SIG-M5 (cell line): ENCODE measurements around the gene KREMEN2.
"Not testable (repeated sequence)": the region's sequence is repeated elsewhere in the genome, so short reads cannot be mapped to it uniquely, and the experiment has no call there.

Source experiments
- DNase-seq: peaks from one replicate; lab custom pipeline; 2025; lab: John Stamatoyannopoulos, UW

The KREMEN2 gene

DNA sequence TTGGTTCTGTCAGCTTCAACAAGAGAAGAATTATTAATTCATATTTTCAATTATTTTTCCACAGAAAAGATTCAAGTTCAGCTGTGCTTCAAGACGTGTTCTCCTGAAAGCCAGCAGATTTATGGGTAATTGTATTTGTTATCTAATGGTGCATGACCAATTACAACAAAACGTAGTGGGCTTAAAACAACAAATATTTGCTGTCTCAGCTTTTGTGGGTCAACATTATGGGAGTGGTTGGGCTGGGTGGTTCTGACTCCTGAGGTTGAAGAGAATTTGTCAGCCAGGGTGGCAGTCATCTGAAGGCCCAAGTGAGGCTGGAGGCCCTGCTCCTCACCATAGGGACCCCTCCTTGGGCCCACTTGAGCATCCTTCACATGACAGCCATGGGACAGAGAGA, 24.1 kb upstream of the KREMEN2 start:
- no peak for DNase-seq

DNA sequence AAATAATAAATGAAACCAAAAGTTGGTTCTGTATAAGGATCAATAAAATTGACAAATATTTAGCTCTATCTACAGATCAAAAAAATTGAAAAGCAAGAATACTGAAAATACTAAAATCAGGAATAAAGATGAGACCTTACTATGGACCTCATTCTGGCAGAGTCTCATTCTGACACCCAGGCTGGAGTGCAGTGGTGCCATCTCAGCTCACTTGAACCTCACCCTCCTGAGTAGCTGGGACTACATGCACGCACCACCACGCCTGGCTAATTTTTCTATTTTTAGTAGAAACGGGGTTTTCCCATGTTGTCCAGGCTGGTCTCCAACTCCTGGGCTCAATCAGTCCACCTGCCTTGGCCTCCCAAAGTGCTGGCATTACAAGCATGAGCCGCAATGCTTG, 22.0 kb upstream of the KREMEN2 start:
- no peak for DNase-seq

DNA sequence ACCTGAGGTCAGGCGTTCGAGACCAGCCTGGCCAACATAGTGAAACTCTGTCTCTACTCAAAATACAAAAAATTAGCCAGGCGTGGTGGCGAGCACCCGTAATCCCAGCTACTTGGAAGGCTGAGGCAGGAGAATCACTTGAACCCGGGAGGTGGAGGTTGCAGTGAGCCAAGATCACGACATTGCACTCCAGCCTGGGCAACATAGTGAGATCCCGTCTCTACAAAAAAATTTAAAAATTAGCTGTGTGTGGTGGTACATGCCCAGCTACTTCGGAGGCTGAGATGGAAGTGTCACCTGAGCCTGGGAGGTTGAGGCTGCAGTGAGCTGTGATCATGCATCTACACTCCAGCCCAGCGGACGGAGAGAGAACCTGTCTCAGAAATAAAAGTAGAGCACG, 20.4 kb upstream of the KREMEN2 start:
- not testable (repeated sequence) for DNase-seq

DNA sequence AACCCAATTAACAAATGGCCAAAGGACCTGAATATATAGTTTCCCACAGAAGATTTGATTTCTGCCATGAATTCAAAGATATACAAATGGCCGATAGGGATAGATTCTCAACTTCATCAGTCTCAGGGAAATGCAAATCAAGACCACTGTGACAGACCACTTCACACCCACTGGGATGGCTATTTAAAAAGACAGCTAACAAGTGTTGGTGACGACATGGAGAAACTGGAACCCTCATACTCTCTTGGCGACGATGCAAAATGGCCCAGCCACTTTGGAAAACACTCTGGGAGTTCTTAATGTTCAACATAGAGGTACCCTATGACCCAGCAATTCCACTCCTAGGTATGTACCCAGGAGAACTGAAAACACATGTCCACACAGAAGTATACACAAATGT, 17.4 kb upstream of the KREMEN2 start:
- DNase-seq: no peak

DNA sequence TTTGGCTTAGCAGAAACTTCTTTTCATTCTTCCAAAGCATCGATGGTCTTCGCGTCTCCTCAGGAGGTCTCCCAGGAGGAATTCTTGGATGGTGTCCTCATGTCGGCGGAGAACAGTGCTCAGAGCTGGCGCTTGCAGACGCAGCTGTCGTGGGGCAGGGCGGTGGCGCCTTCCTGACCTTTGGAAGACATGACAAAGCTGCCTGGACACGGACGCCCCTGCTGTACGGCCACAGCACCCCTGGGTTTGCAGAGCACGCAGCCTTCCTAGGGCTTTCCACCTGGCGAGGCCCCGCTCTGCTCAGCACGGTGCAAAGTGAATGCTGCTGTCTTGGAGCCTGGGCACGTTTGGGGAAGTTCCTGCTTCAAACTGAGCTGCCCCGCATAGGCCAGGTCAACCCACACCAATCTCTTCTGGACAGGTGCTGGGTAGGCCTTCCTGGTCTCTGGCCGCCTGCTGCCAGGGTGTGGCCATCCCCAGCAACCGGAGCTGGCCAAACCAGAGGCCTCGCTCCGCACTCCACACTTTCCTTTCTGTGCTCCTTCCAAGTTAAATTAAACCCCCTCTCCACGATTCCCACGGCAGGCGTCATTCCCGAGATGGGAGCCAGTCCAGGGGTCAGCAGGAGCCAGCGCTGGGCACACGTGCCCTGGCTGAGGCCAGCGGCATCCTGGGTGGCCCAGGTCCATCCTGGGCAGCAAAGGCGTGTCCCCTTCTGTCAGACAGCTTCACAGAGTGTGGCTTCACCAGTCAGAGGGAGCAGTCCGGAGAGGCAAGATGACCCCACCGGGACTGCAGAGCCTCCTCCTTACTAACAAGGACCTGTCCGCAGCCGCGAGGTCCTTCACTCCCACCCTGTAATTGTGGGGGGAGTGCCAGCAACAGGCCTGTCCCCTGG, 15.0 kb upstream of the KREMEN2 start:
- no peak for DNase-seq

DNA sequence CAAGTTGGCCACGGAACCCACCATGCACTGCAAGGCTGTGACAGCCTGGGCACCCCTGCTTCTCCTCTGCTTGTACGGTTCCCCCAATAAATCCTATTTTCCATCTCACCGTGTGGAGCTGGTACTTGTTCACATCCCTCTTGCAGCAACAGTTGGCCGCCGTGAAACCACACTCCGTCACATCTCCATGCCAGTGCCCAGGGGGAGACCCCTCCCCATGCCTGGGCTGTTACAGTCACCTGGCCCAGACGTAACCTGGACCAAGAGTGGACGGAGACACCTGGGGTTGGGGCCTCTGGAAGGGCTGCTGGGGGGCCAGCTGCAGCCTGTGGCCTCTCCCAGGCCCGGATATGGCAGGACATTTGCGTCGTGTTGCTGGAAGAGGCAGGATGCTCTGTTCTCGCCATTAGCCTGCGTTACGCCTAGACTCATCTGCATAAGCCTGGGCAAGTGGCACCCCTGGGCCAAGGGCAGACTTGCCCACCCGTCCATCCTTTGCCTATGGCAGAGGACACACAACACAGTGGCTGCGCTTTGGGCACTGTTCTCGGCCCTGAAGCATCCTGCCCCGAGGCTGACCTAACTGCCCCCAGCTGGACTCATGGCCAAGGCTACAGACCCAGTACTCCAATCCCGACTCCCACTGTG, 14.2 kb upstream of the KREMEN2 start:
- no peak for DNase-seq

DNA sequence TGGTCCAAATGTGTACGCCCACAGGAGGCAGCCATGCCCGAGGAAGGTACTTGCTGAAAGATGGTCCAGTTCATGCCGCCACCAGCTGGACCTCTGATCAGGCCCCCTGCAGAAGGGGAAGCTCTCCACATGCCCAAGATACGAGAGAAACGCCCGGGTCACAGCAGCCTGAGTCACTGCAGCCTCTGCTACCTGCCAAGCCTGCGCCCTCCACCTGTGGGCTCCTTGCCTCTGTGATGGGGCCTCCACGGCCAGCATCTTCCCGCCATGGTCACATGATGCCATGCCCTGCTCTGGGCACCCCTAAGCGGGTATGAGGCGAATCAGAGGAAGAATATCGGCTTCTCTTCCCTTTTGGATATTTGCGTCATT, 13.7 kb upstream of the KREMEN2 start:
- no peak for DNase-seq

DNA sequence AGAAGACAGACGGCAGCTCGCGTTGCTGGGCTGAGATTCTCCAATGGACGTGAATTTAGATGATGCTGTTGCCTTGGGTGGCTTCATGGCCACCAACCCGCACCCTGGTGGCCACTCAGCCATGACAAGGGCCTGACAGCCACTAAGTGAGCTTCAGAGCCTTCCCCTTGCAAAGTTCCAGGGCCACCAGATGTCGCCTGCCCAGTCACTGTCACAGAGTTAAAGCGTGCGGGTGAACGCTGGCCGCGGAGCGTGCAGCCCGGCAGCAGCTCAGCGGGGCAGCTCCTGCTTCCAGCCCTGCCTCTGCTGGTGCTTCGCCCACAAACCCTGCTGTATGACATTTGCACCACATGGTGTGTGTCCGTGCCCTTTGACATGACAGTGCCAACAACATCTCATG, 13.3 kb upstream of the KREMEN2 start:
- no peak for DNase-seq

DNA sequence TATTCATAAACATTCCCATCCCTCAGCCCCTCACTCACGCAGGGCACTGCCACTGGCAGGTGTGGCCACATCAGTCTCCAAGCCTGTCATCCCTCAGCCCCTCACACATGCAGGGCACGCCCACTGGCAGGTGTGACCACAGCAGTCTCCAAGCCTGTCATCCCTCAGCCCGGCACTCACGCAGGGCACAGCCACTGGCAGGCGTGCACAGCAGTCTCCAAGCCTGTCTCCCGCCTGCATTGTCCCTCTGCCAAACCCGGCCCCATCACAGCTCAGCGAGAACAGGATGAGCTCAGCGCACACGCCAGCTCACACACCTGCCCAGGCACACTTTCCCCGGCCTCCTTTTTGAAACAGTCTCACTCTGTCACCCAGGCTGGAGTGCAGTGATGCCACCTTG, 11.4 kb upstream of the KREMEN2 start:
- DNase-seq: no peak

DNA sequence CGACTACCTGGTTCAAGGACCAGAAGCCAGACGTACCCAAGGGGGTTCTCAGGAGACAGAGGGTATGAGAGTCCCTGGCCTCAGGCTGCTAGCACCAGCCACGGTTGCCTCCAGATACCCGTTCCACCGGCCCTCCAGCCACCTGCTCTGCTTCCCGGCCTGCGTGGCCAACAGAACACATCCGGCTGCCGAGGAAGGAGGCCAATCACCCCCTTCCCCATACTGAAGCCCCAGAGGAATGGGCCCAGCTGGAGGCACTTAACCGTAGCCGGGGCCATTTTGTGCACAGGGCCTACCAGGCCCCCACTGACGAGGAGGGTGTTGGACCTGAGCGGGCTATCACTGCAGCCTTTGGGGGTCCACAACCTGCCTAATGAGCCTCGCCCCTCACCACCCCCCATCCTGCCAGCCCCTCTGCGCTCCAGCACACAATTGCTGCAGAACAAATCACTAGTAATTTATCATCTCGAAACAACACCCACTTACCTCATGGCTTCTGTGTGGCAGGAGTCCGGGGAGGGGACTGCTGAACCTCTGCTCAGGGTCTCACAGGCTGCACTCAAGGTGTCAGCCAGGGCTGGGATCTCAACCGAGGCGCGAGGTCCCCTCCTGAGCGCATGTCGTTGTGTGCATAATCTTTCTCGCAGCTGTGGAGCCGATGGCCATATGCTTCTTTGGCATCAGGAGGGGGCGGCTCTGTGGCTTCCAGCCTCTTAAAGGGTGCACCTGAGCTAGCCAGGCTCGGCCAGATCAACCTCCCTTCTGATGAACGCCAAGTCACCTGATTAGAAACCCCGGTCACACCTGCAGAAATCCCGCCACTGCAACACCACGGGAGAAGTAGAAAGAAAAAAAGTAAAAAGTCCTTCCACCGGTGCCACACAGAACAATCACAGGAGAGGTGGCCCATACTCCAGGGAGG, 10.1 kb upstream of the KREMEN2 start:
- DNase-seq: no peak

DNA sequence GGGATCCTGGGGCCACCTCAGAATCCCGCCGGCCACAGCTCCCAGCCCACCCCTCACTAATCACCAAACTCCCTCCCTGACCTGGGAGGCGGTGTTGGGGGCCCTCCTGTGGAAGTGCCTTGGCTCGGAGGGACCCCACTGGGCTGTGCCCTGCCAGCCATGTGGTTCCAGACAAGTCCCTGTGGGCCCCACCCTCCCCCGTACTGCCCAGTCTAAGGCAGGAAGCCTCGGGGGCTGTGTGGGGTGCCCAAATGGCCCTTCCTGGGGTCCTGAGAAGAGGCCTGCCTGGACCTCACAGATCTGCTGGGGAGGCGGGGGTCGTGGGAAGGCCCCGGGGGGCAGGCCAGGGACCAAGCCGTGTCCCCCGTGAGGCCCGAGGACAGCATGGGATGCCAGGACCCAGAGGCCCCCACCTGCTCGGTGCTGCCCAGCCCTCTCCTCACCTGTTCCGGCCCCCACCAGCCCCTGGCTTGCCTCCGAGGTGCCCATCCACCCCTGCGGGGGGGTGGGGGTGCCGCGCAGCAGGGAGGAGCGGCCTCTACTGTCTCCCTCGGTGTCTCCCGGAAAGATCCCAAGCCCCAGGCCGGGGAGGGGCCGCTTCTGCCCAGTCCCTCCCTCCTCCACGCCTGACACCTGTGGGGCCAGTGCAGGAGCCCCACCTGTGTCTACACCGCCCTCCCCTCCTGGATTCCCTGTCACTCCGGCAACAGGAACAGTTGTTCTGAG, 9.3 kb upstream of the KREMEN2 start:
- no peak for DNase-seq

DNA sequence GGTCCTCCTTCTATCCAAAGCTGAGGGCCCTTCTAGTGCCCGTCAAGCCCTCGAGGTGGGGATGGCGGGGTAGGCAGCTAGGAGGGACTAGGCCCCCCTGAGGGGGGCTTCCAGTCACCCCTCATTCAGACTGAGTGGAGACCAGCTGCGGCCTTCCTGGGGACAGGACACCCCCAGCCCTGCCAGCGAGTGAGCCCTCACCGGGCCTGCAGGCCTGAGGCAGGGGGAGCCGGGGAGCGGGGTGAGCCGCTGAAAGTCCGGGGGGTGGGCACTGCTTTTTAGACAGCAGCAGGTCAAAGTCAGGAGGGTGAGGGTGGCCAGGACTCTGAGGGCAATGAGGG, 8.7 kb upstream of the KREMEN2 start:
- no peak for DNase-seq

DNA sequence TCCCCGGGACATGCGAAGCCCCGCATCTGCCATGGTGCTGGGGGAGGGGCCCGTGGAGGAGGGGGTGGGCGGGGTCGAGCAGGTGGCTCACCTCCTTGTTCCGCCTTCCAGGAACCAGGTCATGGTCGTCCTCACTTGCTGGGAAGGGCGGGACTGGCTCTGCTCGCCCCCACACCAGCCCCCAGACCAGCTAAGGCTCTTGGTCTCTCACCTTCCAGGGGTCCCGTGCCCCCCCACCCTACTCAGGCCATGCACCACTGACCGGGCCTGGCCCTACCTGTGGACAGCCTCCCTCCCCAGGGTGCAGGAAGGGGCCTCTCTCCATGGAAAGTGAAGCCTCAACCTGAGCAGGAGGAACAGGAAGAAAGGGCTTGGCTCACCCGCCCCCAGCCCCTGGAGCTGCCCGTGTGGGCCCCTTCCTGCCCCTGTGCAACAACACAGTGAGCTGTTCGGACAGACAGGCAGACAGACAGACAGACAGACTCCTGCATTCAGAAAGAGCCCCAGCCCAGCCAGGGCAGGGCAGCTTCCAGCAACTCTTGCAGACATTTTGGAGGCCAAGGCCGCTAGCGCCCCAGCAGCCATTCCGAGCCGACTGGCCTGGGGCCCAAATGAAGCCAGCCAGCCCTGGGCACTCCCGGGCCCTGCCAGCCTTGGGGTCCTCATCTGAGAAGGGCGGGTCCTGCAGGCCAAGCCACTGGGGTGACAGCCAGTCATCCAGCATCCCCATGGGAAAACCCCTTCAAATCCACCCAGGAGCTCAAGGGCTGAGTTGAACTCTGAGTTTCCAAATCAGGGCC, 8.1 kb upstream of the KREMEN2 start:
- no peak for DNase-seq

DNA sequence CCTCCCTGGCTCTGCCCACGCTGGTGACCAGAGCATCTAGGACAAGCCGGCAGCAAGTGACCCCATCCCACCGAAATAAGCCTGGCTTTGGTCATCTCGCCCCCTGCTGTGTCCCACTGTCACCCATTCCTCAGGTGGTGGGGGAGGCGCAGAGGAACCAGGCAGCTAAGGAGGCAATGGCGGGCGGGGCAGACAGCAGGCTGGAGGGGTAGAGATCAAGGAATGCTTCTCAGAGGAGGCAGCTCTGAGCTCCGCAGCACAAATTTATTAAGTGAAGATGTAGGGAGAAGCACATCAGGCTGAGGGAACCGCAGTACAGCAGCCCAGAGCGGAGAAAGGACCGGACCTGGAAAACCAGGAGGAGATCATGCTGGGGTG, 7.5 kb upstream of the KREMEN2 start:
- DNase-seq: no peak

DNA sequence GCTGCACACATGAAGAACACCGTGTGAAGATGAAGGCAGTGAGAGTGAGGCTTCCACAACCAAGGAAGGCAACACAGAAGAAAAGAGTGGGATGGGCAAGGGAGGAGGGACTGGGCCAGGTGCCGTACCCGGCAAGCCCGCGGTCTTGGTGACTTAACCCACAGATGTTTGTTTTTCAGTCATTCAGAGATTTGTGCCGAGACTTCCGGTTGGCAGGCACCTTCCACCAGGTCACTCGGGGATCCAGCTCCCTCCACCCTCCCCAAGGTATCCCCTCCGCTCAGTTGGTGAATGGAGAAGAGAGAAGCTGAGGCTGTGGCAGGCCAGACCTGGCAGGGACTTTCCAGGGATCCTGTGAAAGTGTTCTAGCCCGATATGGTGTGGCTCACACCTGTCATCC, 4.9 kb upstream of the KREMEN2 start:
- DNase-seq: no peak

DNA sequence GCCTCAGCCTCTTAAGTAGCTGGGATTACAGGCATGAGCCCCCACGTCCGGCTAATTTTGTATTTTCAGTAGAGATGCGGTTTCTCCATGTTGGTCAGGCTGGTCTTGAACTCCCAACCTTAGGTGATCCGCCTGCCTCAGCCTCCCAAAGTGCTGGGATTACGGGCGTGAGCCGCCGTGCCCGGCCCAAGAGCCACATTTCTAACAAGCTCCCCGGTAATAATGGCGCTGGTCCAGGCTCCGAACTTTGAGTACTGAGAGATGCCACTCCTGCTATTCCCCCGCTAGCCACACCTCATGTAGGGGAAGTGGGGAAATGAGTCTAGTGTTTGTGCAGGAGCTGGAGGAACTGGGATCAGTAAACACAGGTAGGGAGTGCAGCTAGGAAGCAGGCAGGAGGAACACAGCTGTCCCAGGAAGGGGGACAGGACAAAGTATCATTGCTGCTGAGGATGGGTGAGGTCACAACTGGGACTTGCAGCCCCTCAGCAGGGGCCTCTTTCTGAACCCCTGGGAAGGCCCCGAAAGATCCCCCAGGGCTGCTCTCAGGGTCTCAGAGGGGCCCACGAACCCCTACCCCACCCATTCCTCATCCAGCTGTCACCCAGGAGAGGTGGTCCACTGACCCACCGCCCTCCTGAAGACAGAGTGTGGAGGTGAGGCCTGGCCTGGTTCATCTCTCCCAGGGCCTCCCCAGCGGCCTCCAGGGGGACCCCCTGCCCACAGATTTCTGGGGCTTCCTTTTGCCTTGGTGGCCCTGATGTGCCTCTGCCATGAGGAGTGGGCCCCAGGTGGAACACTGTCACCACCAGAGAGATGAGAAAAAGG, 3.7 kb upstream of the KREMEN2 start:
- no peak for DNase-seq

DNA sequence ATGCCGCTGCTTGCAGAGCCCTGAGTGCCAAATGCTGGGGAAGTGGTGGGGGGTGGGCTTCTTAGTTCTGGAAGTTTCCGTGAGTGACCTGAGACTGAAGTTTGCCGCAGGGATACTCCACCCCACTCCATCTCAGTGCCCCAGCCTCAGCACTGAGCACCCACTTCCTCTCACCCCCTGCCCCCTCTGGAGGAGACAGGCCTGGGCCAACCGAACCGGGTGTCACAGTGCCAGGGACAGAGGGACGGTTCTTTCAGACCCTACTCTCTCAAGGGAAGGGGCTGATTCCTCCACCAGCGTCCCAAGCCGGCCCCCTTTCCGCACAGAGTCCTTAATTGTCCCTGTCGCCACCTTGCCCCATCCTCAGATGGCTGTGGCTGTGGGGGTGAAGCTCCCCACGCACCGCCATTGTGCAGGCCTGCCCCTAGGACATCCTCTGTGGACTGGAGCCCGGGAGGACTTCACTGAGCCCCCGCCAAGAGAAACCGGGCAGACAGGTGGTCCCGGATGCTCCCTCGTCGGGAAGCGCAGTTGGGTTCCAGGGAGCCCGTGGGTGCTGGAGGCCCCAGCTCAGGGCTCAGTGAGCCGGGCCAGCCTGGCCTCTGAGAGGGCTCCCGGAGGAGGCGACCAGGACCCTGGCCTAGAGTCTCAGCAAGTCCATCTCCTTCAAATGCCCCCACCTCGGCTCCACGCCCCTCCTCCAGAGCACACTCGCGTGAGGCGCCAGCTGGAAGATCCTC, 1.6 kb upstream of the KREMEN2 start:
- DNase-seq: no peak

DNA sequence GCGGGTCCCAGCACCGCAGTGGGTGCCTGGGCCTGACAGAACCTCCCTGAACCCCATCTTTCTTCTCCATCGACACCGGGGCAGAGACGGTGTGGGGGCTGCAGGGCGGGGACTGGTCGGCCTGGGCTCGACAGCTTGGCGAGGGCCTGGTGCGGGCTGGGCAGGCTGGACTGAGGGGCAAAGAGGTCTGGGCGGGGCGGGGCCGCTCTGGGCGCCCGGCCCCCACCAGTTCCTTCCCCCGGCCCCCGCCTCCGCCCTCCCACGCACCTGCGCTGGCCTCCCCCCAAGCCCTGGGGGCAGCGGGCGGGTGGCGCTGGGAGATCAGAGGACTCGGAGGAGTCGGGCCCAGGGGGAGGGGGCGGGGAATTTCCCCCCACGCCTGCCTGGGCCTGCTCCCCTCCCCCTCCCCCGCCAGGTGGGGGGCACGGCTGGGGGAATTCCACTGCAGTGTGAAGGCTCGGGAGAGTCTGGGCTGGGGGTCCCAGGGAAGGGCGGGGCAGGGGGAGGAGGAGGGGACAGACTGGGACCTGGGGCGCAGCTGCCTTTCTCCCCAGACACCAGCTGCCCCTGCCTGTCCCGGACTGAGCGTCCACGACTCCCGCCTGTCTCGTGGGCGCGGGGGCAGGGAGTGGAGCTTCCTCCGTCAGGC, 877 bp upstream of the KREMEN2 start:
- DNase-seq: no peak
